Ovary (tissue), 9 donors: Measurements from ENCODE around the gene RGS2. TPM values are rescaled to one million over a fixed set of nuclear protein-coding genes. Genes with fewer than 3 reads are reported as not detected.

Source experiments
- DNase-seq, 5 donors: peaks; one replicate each; pipeline ENCODE4 v3.0.0-alpha.2; 2019 to 2020
- H3K27ac ChIP-seq, 2 donors: fragments of 200-600 bp; one replicate each; pipeline versions ENCODE4 v1.5.1 to v1.8.0; 2019 to 2022
- H3K27me3 ChIP-seq: fragments of 200-600 bp; one replicate; pipeline ENCODE4 v1.8.0; 2022
- H3K36me3 ChIP-seq: fragments of 200-600 bp; sonication (generic); one replicate; pipeline ENCODE4 v1.5.1; 2019
- H3K4me1 ChIP-seq: one replicate; pipeline ENCODE4 v1.8.1; 2013; ENCODE audit warnings: mild to moderate bottlenecking, moderate library complexity; ENCODE audit not compliant: insufficient read depth
- H3K4me3 ChIP-seq: fragments of 200-600 bp; sonication (generic); one replicate; pipeline ENCODE4 v1.5.1; 2017
- H3K9me3 ChIP-seq, 2 donors: fragments of 200-600 bp in 1 of 2; sonication (generic) in 1 of 2; one replicate each; pipeline versions ENCODE4 v1.5.1 to v1.8.1; 2013 to 2019; ENCODE audit warnings: mild to moderate bottlenecking in 1 of 2, moderate library complexity in 1 of 2
- EP300 ChIP-seq: sonication (generic); formaldehyde crosslinking; IDR thresholded peaks from one replicate; pipeline ENCODE4 v1.6.1; 2017; ENCODE audit warnings: antibody characterized with exemption
- POLR2A ChIP-seq: fragments of 450-650 bp; IDR thresholded peaks from one replicate; pipeline ENCODE4 v1.6.1; 2017; ENCODE audit warnings: antibody characterized with exemption, mild to moderate bottlenecking, moderate library complexity
- WGBS, 3 donors: extraction: QIAGEN DNeasy Blood & Tissue Kit in 1 of 3; methylation state at CpG; one replicate each; pipeline versions ENCODE4 v1.1.5 to v1.1.7; 2013 to 2017; 5-methylcytosine and 5-hydroxymethylcytosine counted together
- intact Hi-C, 4 donors: fragments of 100-400 bp; cut with DNase I; formaldehyde crosslinking; loops; one replicate each; pipeline versions ENCODE4 v1.11.0 to v1.15.1; 2022 to 2023
- polyA plus RNA-seq, 2 donors: library from polyadenylated mRNA; stranded (reverse); fragments of 200-250 nt in 1 of 2; fragments of 350-450 nt in 1 of 2; fragmentation: Illumina TruSeq in 1 of 2; extraction: RNeasy Lipid Tissue Mini Kit (QIAGEN cat#74804) in 1 of 2; gene quantifications; one replicate each; pipeline ENCODE4 v1.2.3, GENCODE V29; 2013 to 2014
- total RNA-seq, 7 donors: library from RNA; depleted of rRNA in 2 of 7; stranded (reverse); fragments of >200 nt in 2 of 7; fragmentation: NEBNext Ultra II Directional in 3 of 7; extraction: Animal tissue kit (Norgen Biotek cat#: 25700) in 3 of 7; gene quantifications; one replicate each; pipeline versions ENCODE4 v1.1.0 to v1.2.4, GENCODE V29; 2016 to 2023
- TF ChIP-seq, protein P1 (sequence below), 3 donors: fragments of 450-650 bp in 2 of 3; fragments of 200-600 bp in 1 of 3; IDR thresholded peaks; one replicate each; pipeline versions ENCODE4 v1.5.1 to v1.8.0; 2016 to 2022; ENCODE audit warnings: antibody characterized with exemption in 3 of 3, mild to moderate bottlenecking in 1 of 3
- donor health status: DM: no; HTN: no; CAD: no; lungs with moderate emphysema.
- donor health status: DM: no; HTN: no; CAD: no.
- donor health status: Bipolar disorder and iron deficiency.
- donor health status: DM: yes; HTN: yes; CAD: no.
- donor health status: DM: no; HTN: no; CAD: no.
- donor health status: DM: yes; HTN: yes; CAD: no.

The RGS2 gene
- total and polyA plus RNA-seq, 9 donors: 31.0 to 247 (median 56.4) TPM

DNA sequence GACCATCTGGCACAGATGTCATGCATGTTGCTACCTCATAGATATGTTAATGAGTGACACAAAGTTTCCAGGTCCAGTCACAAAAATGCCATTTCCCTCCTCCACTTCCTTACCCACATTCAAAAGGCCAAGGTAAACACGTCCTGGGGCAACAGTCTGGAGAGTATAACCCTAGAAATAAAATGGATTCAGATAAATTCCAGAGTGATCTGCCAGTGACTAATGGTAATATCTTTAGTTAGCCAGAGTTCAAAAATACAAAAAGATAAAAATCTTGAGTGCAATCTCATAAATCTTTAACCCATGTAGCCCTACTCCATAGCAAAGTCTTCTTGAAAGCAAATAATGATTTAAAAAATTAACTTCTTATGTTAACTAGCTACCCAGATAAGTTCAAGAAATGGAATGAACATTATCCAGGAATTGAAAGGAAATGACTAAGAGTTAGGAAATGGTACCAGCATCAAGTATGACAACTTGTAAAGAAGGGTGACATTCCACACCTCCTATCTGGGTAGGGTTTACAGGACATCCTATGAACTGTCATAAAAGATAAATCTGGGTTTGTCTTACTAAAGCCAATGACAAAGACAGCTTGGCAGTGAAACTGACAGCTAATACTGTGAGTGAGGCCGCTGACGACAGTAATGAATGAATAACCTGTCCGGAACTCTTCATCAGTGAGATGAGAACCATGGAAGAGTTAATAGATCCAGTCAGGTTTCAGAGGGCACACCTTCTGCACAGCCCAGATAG, 18.1 kb downstream of the RGS2 start:
- Histone ChIP-seq H3K9me3 (no peaks in the 10 kb centered on the region), H3K27me3 (no peaks in the 10 kb centered on the region), H3K4me3 (no peak overlapping the region), H3K27ac (no peak overlapping the region), H3K4me1 (no peaks in the 10 kb centered on the region), H3K36me3 (no peaks in the 10 kb centered on the region)
- intact Hi-C loops: no loop called here
- WGBS, 3 donors: 82 to 87% (median 85%) methylated on average over 4 of the region's 4 CpGs
- no peak for DNase-seq
- TF ChIP-seq, protein P1, sequence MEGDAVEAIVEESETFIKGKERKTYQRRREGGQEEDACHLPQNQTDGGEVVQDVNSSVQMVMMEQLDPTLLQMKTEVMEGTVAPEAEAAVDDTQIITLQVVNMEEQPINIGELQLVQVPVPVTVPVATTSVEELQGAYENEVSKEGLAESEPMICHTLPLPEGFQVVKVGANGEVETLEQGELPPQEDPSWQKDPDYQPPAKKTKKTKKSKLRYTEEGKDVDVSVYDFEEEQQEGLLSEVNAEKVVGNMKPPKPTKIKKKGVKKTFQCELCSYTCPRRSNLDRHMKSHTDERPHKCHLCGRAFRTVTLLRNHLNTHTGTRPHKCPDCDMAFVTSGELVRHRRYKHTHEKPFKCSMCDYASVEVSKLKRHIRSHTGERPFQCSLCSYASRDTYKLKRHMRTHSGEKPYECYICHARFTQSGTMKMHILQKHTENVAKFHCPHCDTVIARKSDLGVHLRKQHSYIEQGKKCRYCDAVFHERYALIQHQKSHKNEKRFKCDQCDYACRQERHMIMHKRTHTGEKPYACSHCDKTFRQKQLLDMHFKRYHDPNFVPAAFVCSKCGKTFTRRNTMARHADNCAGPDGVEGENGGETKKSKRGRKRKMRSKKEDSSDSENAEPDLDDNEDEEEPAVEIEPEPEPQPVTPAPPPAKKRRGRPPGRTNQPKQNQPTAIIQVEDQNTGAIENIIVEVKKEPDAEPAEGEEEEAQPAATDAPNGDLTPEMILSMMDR (IDR thresholded peaks at IDR 0.05): no peak
- TF ChIP-seq EP300 (no peak), POLR2A (no peak)

DNA sequence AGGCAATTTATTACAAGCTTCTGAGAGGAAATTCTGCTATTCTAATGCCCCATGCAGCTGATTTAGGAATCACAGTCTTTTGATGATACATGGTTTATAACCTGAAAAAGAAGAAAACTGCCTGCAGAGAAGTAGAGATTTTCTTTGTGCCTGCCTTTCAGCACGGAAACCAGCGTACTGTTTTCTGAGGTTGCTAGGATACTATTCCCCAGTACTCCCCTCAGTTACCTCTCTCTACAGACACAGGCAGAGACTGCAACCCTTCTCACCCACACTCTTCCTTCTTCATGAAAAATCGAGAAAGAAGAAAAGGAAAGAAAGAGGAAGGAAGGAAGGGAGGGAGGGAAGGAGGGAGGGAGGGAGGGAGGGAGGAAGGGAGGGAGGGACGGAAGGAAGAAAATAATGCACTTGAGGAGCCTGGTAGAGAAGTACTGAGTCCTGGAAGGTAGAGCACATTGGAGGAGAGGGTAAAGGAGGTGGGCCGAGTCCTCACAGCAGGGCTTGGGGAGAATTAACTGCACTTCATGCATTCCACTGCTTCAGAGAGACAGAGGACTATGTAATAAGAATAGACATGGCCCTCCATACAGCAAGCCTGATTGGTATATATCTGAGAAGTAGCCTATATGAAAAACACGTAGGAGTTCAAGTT, 21.9 kb downstream of the RGS2 start:
- H3K27ac ChIP-seq: no peak overlapping the region
- H3K27me3 ChIP-seq: no peaks in the 10 kb centered on the region
- no peaks in the 10 kb centered on the region for H3K36me3 ChIP-seq
- no peaks in the 10 kb centered on the region for H3K9me3 ChIP-seq
- no peak overlapping the region for H3K4me3 ChIP-seq
- no peak for DNase-seq
- 36 to 41% (median 41%) methylated on average over 6 of the region's 6 CpGs for WGBS, 3 donors
- peaks cover 5% of the 10 kb centered on the region for H3K4me1 ChIP-seq
- TF ChIP-seq, protein P1 (IDR thresholded peaks at IDR 0.05): no peak
- TF ChIP-seq EP300 (no peak), POLR2A (no peak)
- intact Hi-C loops: no loop called here

DNA sequence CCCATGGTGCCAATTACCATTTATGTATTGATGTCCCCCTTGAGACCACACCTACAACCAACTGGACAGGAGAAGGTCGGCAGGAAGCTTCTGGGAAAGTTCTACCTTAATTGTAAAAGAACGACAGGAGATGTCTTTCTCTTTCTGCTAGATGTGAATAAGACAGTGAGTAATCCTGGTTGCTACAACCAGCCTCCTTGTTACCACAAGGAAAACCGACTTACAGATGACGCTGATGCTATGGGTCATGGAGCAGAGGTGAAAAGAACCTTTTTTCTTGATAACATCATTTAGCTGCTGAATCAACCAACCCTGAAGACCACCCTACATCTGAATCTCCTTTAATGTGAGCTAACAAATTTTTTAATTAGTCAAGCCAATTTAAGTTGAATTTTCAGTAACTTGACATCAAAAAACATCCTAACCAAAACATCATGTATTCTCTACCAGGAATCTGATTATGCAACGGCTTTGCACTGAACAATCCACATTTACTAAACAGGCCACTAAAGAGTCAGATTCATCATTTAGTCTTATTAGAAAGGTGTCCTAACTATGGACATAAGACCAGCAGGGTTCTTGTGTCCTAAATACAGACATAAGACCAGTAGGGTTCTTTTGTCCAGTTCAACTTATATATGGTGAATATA, 23.0 kb downstream of the RGS2 start:
- no peaks in the 10 kb centered on the region for H3K9me3 ChIP-seq
- peaks cover 5% of the 10 kb centered on the region for H3K4me1 ChIP-seq
- no peak overlapping the region for H3K4me3 ChIP-seq
- no peaks in the 10 kb centered on the region for H3K27me3 ChIP-seq
- TF ChIP-seq EP300 (no peak), POLR2A (no peak)
- TF ChIP-seq, protein P1 (IDR thresholded peaks at IDR 0.05): no peak
- intact Hi-C loops: no loop called here
- H3K27ac ChIP-seq: no peak overlapping the region
- no peak for DNase-seq
- H3K36me3 ChIP-seq: no peaks in the 10 kb centered on the region
- 90 to 94% (median 93%) methylated on average over 5 of the region's 5 CpGs for WGBS, 3 donors

DNA sequence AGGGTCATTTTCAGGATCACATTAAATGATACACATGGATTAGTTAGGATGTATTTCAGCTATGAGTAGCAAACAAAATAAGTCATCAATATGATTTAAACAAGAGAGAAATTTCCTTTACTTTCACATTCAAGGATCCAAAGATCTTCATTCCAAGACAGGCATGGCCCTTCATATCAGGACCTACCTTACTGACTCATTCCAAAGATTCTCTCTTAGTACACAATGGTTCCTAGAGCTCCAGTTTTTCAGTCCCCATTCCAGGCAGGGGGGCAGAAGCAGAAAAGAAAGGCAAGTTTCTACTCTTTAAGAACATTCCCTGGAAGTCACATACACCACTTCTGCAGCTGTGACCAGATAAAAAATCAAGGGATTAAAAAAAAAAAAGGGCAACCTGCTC, 23.7 kb downstream of the RGS2 start:
- no peaks in the 10 kb centered on the region for H3K36me3 ChIP-seq
- H3K27me3 ChIP-seq: no peaks in the 10 kb centered on the region
- TF ChIP-seq, protein P1 (IDR thresholded peaks at IDR 0.05): no peak
- TF ChIP-seq EP300 (no peak), POLR2A (no peak)
- intact Hi-C loops: no loop called here
- no peaks in the 10 kb centered on the region for H3K9me3 ChIP-seq
- peaks cover 5% of the 10 kb centered on the region for H3K4me1 ChIP-seq
- no peak overlapping the region for H3K27ac ChIP-seq
- DNase-seq: no peak
- H3K4me3 ChIP-seq: no peak overlapping the region
